HG02678 (cell line): Measurements from ENCODE around the gene MRPL27.

ENCODE experiments used
- ATAC-seq: cut with Tn5 transposase; IDR thresholded peaks from one replicate; pipeline ENCODE4 v1.9.1; 2021; ENCODE audit warnings: mild to moderate bottlenecking, moderate library complexity; ENCODE audit not compliant: unreplicated experiment

MRPL27 gene

DNA sequence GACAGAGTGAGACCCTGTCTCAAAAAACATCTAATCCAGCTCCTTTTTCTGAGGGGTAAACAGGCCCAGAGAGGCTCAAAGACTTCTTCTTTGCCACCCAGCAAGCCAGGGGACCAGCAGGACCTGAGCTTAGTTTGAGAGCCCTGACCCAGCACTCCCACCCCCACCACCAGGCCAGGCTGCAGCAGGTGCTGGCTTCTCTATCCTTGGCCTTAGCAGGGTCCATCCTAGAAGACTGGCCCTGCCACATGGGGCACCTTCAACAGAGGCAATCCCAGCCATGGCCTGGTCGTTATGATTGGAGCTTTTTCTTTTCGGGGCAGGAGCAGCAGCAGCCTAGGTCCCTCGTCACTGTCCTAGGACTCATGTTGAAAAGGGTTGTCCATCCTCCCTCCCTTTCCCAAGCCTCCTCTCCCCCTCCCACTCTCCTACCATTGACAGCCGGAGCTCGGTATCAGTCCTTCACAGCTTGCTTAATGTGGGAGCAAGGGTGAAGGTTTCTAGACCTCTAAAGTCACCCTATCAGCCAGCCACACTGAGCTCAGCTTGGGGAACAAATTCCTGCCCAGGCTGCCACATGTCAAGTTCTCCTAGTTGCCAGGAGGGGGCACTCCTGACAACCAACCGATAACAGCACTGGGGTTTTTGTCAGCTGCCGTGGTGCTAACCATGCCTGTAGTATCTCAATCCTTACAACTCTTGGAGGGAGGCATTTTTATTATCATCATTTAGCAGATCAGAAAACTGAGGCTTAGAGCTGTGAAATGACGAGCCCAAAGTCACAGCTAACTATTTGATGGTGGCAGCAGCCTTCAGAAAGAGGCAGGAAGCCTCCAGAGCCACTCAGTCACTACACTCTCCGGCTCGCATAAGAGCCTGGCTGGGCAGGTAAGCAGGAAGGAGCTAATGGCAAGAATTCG, 11.2 kb downstream of the MRPL27 start:
- ATAC-seq: no peak

DNA sequence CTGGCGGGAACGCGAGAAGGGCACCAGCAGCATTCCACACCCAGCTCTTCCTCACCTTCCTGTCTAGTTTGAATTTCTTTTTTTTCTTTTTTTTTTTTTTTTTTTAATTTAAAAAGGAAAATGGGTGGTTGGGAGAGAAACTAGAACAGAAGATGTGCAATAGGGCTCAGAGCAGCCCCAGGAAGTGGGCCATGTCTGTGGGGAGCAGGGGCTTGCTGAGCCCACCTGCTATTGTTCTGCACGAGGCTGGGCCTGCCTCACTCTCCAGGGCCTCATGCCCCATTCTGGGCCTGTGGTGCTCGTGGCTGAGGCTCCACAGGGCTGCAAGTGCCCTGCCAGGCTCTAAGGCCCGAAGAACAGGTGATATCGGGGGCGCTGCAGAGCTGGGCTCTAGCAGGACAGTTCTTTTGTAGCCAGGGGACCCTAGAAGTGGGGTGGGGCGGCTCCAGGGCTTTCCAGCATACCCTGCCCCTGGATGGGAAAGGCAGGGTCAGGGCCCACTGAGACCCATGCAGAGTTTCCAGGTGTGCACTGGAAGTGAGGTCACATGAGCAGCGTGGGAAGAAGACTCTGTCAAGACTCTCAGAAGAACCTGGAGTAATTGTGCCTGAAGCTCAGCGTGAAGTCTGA, 12.4 kb downstream of the MRPL27 start:
- no peak for ATAC-seq

DNA sequence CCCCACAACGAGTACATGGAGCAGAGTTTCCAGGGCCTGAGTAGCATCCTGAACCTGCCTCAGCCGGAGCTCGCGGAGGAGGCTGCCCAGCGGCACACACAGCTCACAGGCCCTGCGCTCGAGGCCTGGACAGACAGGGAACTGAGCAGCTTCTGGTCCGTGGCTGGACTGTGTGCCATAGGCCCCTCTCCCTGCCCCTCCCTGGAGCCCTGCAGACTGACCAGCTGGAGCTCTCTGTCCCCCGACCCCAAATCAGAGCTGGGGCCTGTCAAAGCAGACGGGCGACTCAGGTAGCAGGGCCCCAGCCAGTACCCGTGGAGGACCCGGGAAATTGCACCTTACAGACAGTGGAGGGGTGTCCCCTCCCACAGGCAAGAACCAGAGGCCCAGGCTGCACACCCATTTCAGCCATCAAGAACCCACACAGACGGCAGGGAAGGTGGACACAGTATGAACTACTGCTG, 13.0 kb downstream of the MRPL27 start:
- no peak for ATAC-seq

DNA sequence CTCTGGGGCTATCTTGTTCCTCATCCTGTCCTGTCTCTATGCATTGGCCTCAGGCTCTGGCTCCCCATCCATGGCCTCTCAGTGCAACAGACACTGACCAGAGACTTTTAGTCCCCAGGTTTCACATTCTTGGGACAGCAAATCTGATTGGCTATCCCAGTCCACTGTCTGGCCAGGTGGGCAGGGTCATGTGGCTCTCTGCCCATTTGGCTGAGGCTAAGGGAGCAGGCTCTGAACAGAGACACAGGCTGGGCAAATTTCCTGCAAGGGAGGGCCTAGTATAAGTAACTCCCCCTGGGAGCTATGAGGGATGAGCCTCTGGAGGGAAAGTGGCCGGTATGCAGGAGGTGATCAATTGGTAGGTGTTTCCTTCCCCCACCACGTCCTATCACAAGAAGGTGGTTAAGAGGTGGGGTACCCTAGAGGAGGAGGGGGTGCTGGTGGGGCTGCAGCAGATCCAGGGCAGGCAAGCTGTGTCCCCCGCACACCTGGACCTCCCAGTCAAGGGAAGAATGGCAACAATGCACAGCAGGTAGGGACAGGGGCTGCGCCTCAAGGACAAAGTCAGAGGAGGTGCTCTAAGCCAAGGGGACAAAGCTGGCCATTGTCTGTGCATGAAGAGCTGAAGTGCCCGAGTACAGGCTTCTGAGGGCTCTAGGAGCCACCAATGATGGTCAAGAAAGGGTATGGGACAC, 13.8 kb downstream of the MRPL27 start:
- no peak for ATAC-seq

DNA sequence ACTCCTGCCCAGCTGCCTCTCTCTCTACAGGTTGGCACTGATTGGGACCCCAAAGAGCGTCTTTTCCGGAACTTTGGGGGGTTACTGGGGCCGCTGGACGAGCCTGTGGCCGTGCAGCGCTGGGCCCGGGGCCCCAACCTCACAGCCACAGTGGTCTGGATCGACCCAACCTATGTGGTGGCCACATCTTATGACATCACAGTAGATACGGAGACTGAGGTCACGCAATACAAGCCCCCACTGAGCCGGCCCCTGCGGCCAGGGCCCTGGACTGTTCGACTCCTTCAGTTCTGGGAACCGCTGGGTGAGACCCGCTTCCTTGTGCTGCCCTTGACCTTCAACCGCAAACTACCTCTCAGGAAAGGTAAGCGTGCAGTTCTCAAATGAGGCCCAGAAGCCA, 14.8 kb downstream of the MRPL27 start:
- no peak for ATAC-seq

DNA sequence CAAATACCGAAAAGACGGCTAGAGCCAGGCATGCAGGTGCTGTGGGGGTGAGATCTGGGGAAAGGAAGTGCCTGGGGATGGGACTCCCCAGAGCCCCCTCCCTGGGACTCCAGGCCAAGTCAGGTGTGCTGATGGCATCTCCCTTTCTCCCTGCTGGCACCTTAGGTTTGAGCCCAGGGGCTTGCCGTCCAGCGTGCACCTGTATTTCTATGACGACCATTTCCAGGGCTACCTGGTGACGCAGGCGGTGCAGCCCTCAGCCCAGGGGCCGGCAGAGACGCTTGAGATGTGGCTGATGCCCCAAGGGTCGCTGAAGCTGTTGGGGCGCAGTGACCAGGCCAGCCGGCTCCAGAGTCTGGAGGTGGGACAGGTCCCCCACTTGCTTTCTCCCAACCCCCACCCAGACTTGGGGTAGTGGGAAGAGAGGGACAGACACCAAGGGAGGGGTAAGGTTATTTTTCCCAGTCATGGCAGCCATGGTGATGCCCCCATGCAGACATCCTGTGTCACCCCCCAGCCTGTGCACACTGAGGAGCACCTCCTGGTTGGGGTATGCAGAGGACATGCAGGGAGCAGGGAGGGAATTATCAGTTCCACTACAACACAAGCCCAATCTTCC, 16.0 kb downstream of the MRPL27 start:
- ATAC-seq: no peak

DNA sequence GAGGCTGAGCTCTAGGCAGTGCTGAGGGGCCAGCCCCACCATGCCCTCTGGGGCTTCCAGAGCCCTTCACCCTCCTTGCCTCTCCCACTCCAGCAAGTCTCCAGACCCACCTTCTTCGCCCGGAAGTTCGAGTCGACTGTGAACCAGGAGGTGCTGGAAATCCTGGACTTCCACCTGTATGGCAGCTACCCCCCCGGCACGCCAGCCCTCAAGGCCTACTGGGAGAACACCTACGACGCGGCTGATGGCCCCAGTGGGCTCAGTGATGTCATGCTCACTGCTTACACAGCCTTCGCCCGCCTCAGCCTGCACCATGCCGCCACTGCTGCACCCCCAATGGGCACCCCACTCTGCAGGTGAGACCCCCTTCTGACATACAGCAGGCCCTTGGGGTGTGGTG, 16.6 kb downstream of the MRPL27 start:
- no peak for ATAC-seq

DNA sequence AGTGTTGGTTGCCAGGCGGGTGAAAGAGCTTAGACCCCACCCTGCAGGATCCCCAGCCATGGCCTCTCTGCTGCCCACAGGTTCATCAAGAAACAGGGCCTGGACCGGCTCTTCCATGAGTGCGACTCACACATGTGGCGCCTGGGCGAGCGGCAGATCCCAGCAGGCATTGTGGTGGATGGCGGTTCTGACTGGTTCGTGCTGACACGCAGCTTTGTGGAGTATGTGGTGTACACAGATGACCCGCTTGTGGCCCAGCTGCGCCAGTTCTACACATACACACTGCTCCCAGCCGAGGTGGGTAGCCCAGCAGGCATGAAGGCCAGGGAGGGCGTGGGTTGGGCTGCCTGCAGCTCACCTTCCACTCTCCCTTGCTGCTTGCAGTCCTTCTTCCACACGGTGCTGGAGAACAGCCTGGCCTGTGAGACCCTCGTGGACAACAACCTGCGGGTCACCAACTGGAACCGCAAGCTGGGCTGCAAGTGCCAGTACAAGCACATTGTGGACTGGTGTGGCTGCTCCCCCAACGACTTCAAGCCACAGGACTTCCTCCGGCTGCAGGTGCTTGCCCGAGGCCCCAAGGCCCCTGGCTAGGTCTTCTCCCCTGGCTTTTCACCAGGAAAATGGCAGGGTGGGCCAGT, 17.2 kb downstream of the MRPL27 start:
- ATAC-seq: no peak

DNA sequence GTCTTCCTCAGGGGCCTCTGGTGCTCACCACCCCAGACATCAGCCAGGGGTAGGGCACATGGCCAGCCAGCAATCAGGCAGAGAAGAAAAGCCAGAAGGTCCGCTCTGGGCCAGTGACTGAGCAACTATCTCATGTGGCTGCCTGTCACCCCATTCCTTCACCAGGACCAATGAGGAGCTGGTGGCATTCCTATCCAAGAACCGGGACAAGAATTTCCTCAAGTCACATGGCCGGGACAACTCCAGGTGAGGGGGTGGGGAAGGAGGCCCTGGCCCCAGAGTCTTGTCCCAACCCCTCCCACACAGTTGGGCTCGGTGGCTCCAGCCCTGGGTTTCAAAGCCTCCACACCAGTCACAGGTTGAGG, 17.7 kb downstream of the MRPL27 start:
- ATAC-seq: no peak

DNA sequence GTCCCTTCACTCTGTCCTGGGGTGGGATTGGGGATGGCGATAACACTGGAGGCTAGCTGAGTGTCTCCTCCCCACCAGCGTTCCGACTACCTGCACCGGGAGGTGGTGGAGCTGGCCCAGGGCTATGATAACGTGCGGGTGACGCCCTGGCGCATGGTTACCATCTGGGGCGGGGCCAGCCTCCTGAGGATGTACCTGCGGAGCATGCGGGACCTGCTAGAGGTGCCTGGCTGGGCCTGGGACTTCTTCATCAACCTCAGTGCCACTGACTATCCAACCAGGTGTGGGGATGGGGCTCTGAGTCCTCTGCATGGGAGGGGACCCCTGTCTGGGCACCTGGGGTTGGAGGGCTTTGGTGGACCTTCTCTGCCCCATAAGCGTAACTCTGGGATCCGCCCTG, 18.2 kb downstream of the MRPL27 start:
- ATAC-seq: no peak

DNA sequence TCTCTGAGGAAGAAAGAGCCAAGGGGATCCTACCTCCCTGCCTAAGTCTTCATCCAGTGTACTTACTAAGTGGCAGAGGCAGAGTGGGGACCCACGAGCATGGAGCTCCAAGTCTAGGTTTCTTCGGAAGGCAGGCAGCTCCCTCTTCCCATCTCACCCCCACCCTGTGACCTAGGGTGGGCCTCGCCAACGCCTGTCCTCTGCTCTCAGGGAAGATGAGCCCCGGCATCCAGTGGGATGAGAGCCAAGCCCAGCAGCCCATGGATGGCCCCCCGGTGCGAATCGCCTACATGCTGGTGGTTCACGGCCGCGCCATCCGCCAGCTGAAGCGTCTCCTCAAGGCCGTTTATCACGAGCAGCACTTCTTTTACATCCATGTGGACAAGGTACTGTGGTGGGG, 18.8 kb downstream of the MRPL27 start:
- ATAC-seq: no peak

DNA sequence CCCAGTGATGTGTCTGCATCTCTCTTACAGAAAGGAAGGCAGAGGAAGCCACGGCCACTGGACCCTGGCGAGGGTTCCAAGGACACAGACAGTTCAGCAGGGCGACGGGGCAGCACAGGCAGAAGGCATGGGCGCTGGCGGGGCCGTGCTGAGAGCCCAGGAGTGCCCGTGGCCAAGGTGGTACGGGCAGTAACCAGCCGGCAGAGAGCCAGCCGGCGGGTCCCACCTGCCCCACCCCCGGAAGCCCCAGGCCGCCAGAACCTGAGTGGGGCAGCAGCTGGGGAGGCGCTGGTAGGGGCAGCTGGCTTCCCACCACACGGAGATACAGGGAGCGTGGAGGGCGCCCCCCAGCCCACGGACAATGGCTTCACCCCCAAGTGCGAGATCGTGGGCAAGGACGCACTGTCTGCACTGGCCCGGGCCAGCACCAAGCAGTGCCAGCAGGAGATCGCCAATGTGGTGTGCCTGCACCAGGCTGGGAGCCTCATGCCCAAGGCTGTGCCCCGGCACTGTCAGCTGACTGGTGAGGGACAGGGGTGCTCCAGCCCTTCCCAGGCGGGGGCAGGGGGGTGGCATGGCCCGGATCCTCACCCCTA, 19.3 kb downstream of the MRPL27 start:
- ATAC-seq: no peak

DNA sequence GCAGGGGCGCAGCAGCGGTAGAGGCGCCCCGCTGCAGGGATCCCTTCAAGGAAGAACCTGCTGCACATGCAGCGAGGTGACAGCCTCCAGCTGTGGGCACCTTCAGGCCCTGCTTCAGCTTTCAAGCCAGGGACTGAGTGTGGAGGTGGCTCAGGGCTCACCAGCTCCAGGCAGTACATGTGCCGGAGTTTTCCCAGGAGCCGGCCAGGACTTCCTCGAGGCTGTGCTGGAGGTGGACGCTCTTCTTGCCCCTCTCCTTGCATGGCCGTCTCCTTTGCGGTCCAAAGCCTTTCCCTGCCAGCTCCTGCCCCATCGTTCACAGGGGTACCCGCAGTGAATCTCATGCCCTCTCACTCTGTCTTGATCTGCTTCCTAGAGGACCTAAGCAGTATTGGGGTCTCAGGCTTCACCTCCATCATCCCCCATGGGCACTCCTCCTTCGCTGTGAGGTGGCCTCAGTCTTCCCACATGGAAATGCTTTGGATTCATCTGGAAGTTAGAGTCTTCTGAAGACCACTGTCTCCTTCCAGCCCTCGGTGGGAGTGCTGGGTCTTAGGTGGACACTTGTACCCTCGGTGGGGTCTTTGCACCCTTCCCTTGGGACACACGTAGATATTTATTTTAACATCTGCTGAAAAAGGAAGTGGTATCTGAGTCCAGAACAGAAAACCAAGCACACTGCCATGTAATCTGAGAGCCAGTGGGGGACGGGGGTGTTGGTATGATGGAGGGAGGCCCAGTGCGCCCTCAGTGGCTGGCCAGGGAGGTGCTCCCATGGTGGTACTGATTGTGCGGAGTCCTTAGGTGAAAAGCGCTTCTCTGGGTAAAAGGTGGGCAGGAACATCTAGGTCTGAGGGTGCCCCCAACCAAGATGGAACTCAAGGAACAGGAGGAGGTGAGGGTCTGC, 20.0 kb downstream of the MRPL27 start:
- ATAC-seq: no peak

DNA sequence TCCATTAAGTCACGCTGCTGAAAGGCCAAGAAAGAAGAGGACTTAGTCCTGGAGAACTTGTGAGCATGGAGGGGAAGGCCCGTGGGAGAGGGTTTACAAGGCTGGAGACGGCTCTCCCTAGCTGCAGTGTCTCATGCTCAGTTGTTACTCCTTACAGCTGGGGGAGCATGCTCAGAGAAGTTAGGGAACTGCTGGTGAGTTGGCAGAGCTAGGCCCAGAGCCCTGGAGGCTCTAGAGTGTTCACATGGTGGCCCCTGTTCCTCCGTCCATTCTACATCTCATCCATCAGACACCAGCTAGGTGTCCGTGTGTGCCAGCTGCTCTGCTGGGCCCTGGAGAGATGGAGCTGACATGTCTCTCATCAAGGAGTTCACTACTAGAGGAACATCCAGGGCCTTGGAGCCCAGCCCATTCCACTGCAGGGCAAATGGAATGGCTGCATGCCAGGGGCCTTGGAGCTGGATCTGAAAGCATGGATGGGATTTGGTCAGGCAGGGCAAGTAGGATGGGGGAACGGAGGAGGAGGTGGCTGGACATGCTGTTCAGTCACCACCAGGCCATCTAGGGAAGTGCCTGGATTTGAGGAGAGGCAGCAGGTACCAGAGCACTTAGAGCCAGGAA, 20.8 kb downstream of the MRPL27 start:
- no peak for ATAC-seq

DNA sequence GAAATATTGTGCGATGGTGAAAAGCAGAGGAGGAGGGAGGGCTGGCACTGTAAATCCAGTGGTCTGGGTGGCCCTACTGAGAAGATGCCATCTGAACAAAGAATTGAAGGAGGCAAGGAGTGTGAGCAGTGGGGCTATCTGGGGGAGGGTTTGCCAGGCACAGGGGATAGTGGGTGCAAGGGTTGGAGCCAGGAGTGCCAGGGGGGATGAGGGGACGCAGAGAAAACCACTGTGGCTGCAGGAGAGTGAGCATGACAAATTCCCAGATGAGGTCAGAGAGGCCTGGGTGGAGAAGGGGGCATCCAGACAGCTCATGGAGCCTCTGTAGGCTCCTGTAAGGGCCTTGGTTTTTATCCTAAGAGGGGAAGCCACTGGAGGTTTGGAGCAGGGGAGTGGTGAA, 22.3 kb downstream of the MRPL27 start:
- no peak for ATAC-seq

DNA sequence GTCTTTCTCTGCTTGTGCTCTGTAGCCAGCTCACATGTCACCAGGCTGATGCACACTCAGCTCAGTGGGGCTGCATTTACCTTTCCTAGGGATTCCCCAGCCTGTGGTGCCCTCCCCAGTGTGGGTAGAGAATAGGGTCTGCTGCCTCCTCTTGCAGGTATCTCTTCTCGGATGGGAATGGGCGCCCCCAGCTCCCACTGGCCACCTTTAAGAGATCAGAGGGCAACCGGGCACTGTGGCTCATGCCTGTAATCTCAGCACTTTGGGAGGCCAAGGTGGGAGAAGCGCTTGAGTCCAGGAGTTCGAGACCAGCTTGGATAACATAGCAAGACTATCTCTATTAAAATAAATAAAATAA, 23.8 kb downstream of the MRPL27 start:
- ATAC-seq: no peak

DNA sequence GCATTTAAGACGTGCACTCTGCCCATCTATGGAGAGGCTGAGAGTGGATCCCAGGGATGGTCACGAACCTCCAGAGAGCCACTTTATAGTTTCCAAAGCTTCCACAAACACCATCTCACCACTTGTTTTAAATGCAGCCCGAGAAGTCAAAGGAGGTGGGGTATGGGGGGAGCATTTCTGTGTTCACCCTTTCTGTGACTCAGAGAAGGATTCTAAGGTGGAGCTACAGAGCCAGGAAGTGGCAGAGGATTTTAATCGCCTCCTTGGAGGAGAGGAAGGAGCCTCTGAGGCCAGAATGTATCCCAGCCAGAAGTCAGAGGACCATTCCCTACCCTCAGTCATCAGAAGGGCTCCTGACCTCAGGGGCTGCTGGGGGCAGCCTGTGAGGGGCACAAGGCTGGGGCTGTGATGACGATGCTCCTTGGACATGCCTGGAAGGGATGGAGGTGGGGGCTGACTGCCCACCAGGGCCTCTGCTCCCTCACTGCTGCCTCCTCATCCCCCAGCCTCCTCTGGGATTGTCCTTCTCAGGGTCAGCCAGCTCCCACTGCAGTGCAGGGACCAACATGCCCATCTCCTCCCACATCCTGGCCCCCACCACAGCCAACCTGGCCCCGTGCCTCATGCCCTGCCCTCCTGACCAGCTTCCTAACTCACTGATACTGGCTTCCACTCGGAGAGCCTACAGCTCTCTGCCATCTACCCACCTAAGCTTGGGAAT, 24.3 kb downstream of the MRPL27 start:
- ATAC-seq: no peak

DNA sequence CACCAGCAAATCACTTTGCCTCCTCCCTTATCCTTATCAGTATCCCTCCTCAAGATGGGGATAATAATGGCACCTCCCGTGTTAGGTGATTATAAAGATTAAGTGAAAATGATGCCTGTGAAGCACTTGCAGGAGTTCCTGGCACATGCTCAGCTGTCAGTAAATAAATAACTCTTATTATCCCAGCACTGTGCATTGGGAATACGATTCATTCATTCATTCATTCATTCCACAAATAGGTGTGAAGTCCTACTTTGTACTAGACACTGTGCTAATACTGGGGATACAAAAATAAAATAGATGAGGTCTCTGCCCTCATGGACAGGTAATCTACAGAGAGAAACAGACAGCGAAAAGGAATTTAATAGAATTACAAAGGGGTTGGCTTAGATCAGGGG, 25.1 kb downstream of the MRPL27 start:
- no peak for ATAC-seq
